Upper lobe of left lung (tissue), 4 donors: ENCODE data around the gene RTTN.

ENCODE experiments used
- EP300 ChIP-seq, 4 donors: sonication (generic); formaldehyde crosslinking; IDR thresholded peaks; one replicate each; pipeline ENCODE4 v1.5.1; 2017; ENCODE audit warnings: antibody characterized with exemption in 4 of 4, control low read depth in 2 of 4
- POLR2A ChIP-seq, 4 donors: fragments of 450-650 bp; IDR thresholded peaks; one replicate each; pipeline ENCODE4 v1.5.1; 2016 to 2017; ENCODE audit warnings: antibody characterized with exemption in 4 of 4, mild to moderate bottlenecking in 2 of 4
- POLR2AphosphoS5 ChIP-seq, 2 donors: sonication (generic); formaldehyde crosslinking; IDR thresholded peaks; one replicate each; pipeline ENCODE4 v1.5.1; 2017; ENCODE audit warnings: antibody characterized with exemption in 2 of 2
- TF ChIP-seq, protein P1 (sequence below), 6 experiments: fragments of 450-650 bp in 4 of 6; fragments of 200-600 bp in 2 of 6; sonication (generic) in 2 of 6; IDR thresholded peaks; one replicate each; pipeline ENCODE4 v1.5.1; 2016 to 2019; ENCODE audit warnings: antibody characterized with exemption in 6 of 6

DNA sequence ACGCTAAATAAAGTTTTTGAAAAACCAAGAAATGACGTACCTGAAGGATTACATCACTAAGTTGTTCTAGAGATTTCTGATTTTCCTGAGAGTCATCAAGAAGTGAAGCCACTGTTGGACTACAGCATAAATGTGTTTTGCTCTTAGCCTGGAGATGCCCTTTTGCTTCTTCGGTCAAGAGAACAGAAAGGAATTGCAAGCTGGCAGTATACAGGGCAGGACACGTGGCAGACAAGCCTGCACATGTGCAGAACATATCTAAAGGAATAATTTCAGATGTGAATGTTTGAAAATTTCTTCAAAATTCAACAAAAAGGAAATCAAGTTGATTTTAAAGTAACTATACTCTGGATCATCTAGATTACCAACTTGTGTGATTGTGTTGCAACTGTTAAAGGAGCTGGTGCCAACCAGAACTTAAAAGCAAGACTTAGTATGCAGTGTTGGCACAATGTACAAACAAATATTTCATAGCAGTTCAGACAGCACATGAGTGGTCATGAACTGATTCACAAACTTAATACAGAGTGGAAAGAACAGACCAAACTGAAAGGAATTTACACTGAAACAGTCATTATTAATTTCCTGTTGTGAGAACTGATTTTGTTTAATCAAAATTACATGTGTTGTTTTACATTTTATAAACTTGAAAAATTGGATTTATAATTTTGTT, 157.4 kb downstream of the RTTN start:
- TF ChIP-seq, protein P1, sequence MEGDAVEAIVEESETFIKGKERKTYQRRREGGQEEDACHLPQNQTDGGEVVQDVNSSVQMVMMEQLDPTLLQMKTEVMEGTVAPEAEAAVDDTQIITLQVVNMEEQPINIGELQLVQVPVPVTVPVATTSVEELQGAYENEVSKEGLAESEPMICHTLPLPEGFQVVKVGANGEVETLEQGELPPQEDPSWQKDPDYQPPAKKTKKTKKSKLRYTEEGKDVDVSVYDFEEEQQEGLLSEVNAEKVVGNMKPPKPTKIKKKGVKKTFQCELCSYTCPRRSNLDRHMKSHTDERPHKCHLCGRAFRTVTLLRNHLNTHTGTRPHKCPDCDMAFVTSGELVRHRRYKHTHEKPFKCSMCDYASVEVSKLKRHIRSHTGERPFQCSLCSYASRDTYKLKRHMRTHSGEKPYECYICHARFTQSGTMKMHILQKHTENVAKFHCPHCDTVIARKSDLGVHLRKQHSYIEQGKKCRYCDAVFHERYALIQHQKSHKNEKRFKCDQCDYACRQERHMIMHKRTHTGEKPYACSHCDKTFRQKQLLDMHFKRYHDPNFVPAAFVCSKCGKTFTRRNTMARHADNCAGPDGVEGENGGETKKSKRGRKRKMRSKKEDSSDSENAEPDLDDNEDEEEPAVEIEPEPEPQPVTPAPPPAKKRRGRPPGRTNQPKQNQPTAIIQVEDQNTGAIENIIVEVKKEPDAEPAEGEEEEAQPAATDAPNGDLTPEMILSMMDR (IDR thresholded peaks at IDR 0.05), result no peak
- TF ChIP-seq POLR2AphosphoS5 (IDR thresholded peaks at IDR 0.05) (no peak), EP300 (IDR thresholded peaks at IDR 0.05) (no peak), POLR2A (IDR thresholded peaks at IDR 0.05) (no peak)
